NCI-H2107 (cell line): Measurements from ENCODE around the gene NUDC.

Experiments used
- DNase-seq: peaks from one replicate; lab custom pipeline; 2025; lab: John Stamatoyannopoulos, UW

The NUDC gene

DNA sequence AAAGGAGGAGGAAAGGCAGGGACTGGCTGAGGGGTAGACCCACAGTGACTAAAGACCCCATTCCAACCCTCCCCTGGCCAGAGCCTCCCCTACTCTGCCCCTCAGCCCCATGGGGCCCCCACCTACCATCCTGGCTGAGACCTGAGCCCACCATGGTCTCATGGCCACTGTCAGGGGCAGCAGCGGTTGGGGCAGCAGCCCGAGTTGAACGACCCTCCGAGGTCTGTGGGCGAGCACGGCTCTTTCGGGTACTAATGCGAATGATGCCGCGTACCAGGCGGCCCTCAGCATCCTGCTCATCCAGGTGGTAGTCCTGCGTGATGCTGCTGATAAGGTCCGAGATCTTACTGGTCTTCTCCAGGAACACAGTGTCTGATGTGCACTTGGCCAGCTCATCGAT, 29.7 kb downstream of the NUDC start:
- DNase-seq = no peak

DNA sequence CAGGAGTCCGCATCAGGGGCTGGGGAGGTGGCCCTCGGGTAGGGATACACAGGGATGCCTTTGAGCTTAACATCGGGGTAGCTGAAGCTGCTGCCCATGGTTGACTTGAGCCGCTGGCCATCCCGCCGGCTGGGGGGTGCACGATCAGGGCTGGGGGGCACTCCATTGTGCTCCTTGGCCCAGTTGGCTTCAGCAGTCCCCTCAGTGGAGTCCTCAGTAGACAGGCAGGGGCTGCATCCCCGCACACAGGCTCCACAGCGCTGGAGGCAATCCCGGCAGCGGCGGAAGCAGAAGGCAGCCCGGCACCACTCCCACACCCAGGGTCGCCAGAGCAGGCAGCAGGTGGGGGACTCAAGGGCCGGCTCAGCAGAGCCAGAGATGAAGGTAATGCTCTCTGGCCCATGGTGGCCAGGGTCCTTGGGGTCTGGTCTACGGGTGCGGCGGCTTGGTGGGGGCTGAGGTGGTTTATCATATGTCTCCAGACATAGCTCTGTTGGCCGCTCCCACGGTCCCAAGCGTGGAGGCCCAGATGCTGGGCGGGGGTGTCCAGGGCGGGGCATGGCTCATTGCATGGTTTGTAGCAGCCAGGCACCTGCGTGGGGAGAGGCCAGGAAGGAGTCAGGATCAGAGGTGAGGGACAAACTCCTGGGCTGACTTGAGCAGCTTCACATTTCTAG, 30.4 kb downstream of the NUDC start:
- DNase-seq = no peak

DNA sequence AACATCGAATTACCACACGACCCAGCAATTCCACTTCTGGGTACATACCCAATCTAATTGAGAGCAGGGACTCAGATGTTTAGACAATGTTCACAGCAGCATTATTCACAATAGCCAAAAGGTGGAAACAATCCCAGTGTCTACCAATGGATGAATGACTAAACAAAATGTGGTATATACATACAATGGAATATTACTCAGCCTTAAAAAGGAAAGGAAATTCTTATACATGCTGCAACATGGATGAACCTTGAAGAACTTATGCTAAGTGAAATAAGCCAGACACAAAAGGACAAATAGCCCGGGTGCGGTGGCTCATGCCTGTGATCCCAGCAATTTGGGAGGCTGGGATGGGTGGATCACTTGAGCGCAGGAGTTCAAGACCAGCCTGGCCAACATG, 31.8 kb downstream of the NUDC start:
- no peak for DNase-seq

DNA sequence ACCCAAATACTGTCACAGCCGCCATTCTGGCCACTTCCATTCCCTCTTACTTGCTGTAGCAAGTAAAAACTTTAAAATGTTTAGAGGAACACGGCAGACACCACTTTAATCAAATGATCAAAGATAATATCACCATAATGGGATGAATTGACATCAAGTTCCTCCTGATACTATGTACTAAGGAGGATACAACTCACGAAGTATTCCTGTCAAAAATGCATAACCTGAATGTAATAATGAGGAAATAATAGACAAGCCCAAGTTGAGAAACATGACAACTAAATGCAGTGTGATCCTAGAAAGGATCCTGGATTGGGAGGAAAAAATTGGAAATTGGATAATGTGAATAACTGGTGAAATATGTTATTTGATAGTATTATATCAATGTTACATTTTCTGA, 34.8 kb downstream of the NUDC start:
- no peak for DNase-seq

DNA sequence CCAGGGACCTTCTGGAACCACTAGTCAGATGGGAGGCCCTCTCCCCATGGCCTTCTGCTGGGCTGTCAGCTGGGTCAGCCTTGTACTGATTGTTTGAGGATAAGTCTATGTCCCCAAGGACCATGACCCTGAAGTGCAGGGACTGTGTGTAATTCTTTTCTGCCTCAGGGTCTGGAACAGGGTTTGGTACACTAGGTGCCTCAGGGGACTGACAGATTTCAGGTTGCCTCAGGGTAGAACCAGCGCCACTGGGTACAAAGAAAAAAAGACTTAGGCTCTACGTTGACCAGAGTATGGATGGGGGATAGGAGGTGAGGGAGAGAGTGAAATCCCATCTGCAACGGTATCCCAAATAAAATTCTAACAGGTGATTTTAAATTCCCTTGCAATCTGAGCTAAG, 35.8 kb downstream of the NUDC start:
- no peak for DNase-seq

DNA sequence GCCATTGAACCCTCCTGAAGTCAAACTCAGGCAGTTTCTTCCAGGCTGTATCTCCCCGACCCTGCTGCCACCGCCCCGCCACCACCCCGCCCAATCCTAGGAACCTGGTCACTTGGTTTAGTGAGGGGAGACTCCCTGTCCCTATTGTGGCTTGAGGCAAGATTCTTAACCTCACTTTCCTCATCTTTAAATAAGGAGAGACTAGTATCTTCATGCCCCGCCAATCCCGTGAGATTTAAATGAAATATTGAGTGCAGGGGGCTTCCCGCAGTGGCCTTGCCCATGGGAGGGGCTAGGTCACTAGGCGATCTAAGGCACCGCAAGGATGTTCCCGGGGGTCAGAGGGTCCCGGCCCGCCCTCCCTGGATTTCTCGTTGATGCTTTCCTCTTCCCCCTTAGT, 37.7 kb downstream of the NUDC start:
- DNase-seq = no peak

DNA sequence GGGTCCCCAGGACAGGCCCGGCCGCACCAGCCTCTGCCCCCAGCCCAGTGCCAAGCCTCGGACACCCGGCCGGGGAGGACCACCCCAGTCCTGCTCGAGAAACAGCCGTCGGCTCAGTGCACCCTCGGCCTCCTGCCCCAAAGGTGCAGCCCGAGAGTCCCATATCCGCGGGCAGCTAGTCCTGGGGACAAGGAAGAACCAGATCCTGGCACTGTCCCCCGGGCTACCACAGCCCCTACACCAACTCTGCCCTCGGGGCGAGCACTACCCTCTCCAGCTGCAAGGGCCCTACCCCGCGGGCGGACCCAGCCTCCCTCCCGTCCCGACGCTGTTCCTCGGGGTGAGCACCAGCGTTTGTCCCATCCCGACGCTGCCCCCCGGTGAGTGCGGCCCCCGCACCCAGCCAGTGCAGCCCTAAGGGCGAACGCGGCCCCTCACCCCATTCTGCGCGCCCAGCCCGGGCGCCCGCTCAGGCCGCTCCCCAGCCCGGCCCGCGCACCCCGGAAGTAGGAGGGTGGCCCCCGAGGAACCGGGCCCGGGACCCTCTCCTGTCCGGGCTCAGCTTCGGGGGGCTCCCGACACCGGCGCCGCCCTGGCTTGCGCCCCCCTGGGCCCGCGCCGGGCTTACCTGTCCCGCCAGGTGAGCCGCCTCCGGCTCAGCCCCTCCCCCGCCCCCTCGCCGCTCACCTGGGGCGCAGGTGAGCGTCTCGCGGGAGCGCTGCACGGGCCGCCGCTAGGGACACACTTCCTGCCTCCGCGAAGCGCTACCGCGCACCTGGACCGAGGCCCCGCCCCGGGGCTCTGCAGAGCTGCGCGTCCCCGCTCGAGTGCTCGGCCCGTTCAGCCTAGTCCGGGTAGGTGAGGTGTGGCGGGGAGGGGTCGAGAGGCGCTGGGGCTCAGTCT, 38.4 kb downstream of the NUDC start, which contains the start of gene KDF1:
TSS of gene KDF1 (minus strand) at position 747 of the 903 bp plus-strand sequence. CDS start 8,088 bp downstream, outside the sequence.
- peak; percentile 85 for DNase-seq

DNA sequence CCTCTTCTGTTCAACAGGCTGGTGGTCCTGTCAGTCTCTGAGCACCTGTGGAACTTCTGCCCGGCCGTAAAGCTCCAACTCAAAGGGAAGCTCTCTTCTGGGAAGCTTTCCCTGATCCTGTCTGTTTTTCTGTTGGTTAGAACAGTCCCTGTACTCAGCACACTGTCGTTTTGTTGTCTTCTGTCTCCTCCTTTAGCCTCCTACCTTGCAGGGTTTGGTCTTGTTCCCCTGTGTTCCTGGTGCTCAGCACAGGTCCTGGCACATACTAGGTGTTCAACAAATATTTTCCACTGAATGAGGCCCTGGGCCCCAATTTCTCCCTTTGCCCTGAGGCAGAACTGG, 39.1 kb downstream of the NUDC start:
- DNase-seq = no peak

DNA sequence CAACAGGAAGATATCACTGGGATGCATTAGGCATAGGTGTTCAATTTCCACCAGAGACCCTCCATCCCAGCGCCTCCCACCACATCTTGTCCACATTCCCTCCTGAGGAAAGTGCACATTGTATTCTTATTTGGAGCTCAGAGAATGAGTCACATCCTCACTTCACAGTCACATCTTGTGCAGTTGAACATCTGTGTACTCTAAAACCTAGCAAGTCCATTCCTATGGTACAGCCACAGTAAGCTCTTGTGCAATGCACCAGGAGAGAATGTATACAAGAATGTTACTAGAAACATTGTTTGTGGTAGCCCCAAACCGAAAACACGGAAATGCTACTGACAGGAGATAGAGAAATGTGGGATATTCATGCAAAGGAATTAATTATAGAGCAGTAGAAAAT, 40.3 kb downstream of the NUDC start:
- no peak for DNase-seq

DNA sequence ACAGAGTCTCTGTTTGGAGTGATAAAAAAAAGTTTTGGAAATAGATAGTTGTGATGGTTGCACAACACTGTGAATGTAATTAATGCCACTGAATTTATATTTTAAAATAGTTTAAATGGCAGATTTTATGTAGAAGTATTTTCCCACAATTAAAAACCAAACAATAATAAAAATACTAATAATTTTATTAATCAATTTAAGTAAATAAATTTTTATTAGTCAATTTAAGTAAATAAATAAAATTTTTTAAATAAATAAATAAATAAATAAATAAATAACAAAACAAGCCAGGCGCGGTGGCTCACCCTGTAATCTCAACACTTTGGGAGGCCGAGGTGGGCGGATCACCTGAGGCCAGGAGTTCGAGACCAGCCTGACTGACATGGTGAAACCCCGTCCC, 43.7 kb downstream of the NUDC start:
- DNase-seq = no peak

DNA sequence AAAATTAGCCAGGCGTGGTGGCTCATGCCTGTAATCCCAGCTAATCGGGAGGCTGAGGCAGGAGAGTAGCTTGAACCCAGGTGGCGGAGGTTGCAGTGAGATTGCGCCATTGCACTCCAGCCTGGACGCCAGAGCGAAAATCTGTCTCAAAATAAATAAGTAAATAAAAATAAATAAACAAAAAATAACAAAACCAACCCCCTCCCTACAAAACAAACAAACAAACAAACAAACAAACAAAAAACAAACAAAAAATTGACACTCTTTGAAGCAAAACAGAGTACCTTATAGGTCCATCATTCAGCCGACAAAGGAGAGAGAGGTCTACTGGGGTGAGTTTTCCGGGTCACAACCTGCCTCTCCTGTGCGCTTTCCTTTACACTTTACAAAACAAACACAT, 44.1 kb downstream of the NUDC start:
- DNase-seq = no peak

DNA sequence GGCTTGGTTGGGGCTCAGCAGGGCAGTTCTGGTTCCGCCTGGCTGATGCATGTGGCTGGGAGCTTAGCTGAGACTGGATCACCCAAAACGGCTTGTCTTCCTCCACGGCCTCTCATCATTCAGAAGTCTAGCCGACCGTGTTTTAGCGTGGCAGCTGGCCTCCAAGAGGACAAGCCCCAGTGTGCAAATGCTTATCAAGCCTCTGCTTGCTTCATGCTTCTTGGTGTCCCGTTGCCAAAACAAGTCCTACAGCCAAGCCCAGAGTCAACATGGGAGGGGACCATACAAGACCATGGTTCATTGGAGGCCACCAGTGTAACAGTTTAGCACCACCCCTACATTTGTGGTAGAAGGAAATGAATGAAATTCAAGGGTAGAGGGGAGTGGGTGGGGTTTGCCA, 49.3 kb downstream of the NUDC start:
- no peak for DNase-seq

DNA sequence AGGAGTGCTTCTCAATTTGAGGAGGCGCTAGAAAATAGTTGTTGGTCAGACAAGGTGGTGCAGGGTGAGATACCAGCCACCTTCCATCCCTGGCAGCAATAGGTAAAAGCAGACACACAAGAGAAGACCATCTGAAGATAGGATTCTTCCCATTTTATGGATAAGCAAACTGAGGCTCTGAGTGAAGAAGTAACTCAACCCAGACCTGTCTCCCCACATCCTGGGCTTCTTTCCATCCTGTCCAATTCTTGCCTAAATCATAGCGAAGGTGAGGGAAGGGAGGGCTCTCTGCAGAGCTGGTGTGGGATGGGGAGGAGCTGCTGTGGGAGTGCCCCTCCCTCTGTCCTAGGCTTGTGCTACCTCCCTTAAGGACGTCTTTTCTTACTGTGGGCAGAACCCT, 50.0 kb downstream of the NUDC start:
- no peak for DNase-seq

DNA sequence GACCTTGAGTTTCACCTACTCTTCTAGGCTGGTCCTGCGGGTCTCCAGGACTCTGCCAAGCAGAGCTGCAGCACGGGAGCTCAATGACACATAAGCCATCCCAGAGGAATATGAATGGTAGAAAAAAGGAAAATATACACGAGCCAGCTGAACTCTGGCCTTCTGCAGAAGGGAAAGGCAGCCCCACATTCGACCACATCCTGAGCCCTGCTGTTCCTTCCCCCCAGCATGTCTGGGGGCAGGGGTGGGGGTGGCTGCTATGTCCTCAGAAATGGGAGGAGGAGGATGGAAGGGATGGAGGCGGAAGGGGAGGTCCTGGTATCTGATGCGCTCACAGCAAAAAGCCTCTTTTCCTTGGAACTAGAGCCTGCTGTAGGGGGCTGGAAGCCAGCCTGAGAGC, 50.8 kb downstream of the NUDC start:
- no peak for DNase-seq

DNA sequence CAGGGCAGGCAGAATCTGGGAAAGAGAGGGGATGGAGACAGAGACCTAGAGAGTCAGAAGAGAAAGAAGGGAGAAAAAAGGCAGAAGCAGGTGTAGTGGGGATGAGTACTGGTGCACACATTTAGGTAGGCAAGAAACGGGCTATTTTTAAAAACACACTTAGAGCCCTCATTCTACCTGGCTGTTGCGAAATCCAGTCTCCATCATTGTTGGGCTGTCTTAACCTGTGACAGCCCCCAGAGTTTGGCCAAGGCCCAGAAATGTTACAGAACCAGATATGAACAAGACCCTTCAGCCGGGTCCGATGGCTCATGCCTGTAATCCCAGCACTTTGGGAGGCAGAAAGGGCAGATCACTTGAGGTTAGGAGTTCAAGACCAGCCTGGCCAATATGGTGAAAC, 51.3 kb downstream of the NUDC start:
- no peak for DNase-seq

DNA sequence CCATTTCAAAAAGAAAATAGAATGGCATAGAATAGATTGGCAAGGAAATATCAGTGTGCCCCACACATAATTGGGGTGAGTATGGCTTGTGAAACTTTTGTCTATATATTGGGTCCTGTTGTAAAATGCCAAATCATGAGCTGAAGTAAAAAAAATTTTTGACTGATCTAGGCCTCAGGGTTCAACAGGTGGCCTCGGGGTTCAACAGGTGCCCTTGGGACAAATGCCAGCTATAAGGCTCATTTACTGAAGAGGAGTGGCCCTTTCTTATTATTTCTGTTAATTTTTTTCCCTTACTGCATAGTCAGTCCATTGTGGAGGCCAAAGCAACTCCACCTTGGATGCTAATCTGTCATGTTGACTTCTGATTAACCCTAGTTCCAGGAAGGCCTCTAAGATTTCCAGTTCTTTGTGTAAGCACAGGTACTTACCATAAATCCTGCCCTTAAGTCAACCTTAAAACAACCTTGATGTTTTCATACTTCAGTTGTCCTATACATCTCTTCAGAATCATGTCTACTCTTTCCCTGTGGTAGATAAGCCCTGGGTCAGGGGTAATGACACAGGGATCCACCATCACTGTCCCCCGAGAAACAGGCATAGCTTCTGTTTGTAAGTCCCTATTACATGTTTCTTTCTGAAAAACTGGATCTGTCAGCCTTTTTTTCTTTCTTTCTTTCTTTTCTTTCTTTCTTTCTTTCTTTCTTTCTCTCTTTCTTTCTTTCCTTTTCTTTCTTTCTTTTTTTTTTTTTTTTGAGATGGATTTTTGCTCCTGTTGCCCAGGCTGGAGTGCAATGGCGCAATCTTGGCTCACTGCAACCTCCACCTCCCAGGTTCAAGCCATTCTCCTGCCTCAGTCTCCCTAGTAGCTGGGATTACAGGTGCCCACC, 55.3 kb downstream of the NUDC start:
- DNase-seq = no peak

DNA sequence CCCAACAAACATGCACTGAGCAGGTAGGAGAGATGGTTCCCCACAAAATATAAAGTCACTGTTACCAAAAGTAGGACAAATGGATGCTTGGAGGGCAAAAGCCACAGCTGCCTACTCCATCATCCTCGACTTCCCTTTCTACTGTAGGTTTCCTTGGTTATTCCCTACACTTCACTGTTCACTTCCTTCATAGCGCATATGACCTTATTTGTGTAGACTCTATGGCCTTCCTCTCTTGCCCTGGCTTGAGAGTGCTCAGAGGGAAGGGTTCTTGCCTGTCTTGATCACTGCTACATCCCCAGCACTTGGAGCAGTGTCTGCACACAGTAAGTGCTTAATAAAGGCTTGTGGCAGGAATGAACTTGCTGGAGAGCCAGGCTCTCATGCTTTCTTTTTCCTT, 57.4 kb downstream of the NUDC start:
- no peak for DNase-seq

DNA sequence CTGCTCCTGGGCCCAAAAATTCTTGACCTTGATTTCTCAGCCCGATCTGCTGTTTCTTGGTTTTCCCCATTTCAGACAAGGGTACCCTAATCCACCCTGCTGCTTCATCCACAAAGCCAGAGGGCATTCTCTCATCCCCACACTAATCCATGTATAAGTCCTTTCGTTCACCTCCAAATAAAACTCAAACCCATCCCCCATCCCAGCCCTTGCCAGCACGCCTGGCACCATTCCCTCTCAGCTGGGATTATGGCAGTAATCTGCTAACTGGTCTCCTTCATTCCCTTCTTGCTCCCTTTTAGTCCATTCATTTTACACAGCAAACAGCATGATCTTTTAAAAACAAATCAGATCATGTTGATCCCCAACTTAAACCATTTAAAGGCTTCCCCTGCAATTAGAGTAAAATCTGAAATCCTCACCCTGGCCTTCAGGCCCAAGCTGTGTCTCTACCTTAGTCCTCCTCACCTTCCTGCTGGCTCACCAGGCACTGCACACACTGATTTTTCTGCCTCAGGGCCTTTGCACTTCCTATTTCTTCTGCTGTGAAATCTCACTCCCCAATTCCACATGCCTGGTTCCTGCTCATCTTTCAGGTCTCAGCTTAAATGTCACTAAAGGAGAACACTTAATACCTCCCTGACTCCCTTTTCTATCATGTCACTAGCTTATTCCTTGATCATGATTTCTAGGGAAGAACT, 59.8 kb downstream of the NUDC start:
- DNase-seq = no peak

DNA sequence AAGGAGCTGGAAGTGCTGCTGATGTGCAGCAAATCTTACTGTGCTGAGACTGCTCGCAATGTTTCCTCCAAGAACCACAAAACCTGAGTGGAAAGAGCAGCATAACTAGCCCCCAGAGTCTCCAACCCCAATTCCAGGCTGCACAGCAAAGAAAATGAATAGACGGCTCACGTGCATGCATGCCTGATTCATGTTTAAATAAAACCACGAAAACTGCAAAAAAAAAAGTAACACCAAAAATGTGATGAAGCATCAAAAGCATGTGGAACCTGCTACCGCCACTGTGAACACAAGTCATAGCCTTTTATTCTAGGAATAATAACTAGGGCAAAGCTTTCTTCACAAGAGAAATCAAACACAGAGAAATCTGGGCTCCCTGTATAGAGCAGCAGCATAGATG, 62.3 kb downstream of the NUDC start:
- DNase-seq = no peak

DNA sequence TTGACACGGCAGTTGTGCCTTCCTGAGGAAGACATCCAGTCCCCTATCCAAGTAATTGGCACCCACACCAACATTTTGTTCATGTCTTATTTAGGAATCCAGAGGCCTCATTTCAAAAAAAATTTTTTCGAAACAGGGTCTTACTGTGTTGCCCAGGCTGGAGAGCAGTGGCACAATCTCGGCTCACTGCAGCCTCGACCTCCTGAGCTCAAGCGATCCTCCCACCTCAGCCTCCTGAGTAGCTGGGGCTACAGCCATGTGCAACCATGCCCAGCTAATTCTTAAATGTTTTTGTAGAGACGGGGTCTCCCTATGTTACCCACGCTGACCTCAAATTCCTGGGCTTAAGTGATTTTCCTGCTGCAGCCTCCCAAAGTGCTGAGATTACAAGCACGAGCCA, 62.7 kb downstream of the NUDC start:
- DNase-seq = no peak

DNA sequence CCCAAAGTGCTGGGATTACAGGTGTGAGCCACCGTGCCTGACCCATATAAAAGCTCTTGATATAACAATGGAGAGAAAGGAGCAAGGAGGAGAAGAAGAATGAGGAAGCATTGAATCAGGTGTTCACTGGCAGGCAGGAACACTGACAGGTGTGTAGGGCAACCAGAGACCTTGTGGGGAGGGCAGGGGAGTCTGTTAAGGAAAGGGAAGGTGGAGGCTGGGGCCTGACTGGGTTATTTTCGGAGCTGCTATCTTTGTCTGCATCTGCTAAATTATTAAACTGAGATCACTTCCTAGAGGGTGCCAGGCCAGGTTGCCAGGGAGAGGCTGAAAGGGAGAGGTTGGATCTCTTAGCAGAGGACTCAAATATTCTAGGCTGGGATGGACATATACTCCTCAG, 65.1 kb downstream of the NUDC start:
- no peak for DNase-seq
